Activated T-cell treated with anti-CD3 and anti-CD28 coated beads for 1 hour (primary cell): ENCODE results near the gene ARHGAP26.

Experiments
- DNase-seq: peaks from one replicate; pipeline ENCODE4 v3.0.0-alpha.2; 2020; ENCODE audit warnings: low read depth

ARHGAP26 gene

GRCh38 chr5:143124593-143124992, 354.4 kb downstream of the ARHGAP26 start:
- no peak for DNase-seq

DNA sequence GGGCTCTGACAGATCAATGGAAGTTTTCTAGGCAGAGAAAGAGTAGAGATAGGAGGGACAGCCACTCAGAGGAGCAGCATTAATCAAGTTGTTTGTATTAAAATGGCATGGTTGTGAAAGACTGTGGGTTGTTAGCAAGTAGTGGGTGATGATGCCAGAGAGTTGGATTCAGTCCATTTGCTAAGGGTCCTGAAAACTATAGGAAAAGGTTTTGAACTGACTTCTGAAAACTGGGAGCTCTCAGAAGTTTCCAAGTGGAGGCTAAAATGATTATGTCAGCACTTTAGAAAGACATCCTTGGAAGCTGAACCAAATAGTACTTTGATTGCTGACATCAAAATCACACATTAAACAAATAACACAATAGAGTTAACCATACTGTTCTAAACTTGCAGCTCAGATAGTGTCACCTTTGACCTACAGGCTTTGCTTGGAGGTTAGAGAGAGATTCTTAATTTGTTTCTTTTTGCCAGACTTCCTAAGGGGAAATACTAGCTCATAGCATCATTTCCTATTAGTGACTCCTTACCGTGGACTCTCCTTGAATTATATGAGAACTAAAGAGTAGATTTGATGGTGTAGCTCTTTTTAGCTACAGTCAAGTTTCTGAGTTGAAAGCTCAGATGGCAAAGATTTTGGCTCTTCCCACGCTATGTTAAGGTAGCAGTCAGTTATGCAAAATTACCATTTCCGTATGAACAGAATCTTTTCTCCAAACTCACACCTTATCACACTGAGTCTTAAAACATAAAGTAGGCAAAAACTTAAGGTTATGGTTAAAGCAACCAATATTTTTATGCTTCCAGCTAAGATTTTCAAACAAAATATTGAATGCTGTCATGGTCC, 356.2 kb downstream of the ARHGAP26 start:
- no peak for DNase-seq

DNA sequence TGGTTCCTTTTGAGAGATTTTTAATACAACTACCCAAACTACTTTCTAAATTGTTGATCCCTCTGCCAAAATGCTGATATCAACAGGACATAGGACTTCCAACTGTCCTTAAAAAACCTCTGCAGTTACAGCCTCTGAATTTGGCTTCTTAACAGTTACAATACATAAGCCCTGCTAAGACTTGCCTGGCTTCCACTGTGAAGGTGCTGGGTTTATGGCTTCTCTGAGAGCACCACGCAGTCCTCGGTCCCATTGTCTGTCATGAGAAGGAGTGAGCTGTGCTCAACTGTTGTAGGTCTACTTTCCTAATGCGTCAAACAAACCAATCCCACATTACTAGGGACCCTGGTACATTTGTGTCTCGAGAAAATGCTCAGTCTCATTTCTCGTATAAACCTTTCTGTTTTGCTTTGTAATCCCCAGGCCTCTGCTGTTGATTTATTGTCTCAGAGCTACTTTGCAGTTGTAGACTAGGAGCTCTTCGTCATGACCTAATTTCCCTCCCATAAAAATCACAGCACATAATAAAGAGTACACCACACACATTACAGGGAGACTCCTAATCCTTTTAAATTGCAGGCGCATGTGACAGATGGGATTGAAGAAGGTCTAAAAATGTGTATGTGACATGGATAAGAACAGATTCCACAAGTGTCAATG, 358.4 kb downstream of the ARHGAP26 start:
- DNase-seq: no peak

GRCh38 chr5:143129203-143129602, 359.0 kb downstream of the ARHGAP26 start:
- DNase-seq: no peak

DNA sequence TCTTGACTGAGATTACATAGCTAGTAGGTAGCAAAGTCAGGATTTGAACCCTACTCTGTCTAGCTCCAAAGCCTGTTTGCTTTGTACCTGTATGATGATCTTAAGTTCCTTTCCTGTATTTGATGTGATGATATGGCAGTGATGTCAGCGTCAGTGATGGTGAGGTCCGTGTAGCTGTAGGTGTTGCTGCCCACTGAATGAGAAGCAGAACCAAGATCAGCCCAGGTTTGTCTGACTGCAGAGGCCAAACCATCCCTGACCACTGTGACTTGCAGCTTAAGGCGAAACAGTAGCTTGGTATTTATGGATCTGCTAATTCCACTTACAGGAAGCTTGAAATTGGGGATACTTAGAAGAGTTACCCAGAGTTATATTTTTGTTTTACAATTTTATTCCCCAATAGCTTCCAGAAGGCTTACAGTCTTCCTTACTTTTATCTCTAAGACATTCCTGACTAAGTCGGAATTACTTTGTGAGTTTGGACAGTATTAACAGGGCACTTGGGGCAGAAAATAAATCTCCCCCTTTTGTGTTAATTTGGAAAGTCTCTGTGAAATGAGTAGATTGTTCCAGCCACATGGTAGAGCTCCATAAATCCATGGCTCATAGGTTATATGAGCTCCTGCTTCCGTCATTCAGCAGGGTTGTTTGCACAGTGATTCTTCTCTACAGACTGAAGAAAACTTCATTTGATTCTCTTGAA, 359.9 kb downstream of the ARHGAP26 start:
- no peak for DNase-seq

- no peak for DNase-seq
Observed at GRCh38 chr5:143130613-143131305, 360.6 kb downstream of the ARHGAP26 start.

- no peak for DNase-seq
Observed at GRCh38 chr5:143131972-143132371, 361.8 kb downstream of the ARHGAP26 start.

DNA sequence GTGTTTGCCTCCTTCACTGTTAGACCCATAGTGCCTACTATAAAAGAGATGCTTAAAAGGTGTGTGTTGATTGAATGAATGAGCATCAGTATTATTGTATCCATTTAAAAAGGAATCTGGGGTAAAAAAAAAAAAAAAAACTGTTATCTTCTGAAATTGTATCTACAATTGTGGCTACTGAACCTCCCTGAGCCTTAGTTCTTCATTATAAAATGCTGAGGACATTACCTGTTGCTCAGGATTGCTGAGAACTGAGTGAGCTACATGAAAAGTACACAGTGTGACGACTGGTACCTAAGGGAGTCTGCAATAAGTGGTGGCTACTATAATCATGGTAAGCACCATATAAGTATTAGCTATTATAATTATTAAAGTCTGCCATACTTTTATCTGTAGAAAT, 362.6 kb downstream of the ARHGAP26 start:
- DNase-seq: no peak

DNA sequence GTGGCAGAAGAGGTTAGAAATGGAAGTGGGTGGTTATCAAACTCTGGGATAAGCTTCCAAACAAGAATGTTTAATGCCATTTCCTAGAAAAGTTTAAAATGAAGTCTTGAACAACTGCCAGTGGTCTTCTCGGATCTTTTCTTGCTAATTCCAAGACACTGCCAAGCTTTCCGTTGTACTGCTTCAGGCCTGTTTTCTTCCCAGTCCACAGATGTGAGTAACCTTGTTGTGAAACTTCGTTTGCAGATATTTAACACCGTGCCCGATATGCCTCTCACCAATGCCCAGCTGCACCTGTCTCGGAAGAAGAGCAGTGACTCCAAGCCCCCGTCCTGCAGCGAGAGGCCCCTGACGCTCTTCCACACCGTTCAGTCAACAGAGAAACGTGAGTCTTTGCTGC, 363.5 kb downstream of the ARHGAP26 start:
- DNase-seq: no peak

DNA sequence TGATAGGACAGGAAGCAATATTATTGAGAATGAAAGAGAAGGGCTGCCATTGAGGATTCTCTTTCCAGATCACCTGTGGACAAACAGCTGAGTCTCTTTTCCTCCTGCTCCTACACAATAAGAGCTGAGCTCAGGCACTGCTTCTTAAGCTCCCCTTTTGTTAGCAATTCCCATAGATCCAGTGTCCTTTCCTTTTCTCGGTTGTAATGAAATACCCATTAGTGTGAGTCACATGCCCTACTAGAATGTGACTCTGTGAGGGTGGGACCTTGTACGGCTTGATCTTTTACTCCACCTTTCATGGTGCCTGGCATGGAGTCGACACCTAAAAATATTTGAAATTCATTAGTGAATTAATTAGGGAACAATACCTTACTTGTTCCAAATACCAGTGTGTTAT, 364.1 kb downstream of the ARHGAP26 start:
- DNase-seq: no peak

GRCh38 chr5:143134900-143135299, 364.7 kb downstream of the ARHGAP26 start:
- no peak for DNase-seq

- no peak for DNase-seq
Observed at GRCh38 chr5:143135832-143136551, 365.8 kb downstream of the ARHGAP26 start.

DNA sequence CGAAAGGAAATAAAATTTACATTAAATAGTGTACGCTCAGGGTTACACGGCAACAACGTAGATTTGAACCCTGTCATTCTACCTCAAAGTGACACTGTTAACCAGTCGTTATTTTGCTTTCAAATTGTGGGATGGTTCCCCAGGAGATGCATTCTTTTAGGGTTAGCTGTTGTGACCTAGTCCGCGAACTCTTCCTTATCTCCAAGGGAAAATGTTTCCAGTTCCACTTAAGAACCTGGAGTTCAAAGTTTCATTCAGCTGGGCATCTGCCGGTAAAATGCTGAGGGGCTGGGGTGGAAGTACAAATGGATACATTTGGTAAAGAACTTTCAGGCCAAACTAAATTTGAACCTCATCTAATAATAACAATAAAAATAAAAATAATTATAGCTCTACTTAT, 368.7 kb downstream of the ARHGAP26 start:
- no peak for DNase-seq

DNA sequence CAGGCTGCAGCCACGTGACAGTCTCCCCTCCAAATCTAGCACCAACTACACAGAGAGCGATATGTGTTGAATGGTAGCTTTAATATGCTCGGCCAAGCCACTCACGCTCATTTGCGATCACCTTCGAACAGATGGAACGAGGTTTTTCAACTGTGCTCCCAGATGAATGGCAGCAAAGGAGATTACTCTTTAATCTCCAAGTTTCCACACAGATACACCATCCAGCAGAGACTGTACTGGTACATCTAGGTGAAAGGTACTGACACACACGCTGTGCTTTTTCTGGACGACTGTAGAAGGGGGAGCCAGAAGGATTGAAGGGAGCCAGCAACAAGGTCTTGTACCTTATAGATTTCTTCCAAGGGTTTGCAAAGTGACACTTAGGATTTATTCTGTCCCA, 369.4 kb downstream of the ARHGAP26 start:
- DNase-seq: no peak

GRCh38 chr5:143140492-143141203, 370.5 kb downstream of the ARHGAP26 start:
- DNase-seq: no peak

DNA sequence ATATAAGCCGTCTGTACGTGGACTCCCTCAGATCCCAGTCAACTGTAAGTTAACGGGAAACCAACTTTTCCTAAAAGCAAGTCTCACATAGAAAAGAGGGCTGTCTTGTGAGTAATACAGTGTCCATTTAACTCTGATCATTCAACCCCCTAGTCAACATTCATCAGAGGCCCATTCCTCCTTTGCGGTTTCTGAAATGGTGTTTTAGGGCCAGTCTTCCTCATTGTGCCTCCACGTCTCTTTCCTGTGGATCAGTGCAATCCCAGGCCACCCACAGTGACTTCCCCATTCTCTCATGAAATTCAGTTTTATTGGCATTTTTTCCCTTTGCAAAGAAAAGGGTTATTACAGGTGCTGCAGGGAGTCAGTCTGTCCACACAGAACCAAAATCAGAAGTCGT, 371.5 kb downstream of the ARHGAP26 start:
- no peak for DNase-seq

DNA sequence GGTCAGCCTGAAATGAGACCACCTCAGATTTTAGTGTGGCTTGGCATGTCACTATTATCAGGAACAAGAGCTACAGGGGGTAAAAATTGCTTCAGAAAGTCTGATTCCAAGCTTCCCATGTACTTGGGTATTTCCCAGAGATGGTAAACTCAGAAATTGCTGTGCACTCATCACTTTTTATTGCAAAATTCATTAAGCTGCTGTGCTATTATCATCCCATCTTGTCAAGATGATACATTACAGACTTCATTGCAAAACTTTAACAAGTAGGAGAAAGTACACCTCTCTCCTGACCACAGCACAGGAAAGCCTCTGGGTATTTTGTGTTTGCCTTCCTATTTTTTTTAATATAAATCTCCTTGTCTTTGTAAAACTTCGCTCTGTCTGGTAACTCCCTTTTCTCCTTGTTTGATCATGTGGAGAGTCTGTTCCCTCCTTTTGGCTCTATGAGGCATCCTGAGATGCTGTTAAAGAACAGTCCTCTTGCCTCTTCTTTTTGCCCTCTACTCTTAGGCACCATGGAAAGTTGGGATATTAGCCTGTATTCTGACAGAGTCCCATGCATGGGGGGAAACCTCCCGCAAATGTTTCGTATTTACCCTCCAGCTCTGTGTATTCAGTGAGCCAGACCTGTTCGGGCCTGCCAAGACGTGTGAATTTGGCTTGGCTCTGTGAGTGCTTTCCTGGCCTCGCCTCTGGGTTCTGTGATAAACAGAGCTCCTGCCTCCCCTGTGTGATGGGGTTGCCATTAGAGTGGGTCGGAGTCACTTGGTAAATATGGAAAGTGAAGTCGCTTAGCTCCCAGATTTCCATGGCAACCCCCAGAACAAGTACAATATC, 372.6 kb downstream of the ARHGAP26 start:
- no peak for DNase-seq

DNA sequence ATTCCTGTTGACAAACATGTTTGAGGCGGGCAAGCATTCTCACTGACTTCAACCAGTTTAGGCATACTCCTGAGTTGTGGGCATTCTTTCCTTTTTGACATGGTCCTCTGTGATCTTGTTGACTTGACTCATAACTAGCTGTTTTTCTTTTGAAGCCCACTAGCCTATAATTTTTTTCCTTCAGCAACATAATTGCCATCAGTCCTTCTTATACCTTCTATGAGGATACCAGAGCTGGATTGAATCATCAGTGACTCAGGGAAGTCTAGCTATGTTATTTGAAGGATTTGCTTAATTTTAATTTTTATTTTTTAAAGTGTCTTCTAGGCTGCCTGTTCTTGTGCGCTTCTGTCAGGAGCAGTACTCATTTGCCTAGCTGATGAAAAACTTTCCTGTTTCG, 373.8 kb downstream of the ARHGAP26 start:
- no peak for DNase-seq

DNA sequence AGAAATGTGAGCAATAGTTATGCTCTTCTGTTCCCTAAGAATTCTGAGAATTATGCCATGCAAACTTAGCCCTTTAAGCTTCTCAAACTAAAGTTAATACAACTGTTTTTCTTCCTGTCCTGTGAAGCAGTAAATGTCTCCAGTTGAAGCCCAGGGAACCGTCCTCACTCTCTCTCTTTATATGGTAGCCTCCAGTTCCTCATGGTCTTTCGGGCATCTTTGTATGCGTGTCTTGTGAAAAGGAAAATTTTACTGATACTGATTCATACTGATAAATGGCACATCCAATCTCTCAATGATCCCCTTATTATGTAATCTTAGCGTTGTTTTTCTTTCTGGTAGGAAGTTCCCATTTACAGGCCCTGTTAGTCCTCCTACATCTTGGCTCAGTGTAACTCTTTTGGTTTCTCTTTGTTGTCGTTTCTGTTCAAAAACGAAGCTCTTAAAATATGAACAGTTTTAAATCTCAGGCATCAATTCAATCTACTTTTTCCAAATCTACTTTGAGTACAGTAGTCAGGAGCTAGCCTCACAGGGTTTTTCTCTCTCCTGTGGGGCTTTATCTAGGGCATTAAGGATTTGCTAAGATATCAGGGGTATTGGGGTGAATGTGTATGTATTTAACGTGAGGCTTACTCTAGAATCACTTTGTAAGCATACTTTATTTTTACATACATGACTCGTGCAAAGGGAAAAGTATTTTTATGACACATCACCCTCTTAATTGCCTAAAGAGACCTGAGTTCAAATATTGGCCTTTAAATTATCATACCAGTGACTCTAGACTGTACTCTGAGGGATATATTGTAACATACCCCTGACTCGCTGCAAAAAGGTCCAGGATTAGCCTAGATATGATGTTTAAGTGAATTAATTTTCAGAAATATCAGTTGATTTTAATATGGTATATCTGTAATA, 375.3 kb downstream of the ARHGAP26 start:
- DNase-seq: no peak
